GM12801 (cell line): ENCODE results near the gene SMIM41.

ENCODE experiments used
- TF ChIP-seq, protein P1 (sequence below): IDR thresholded peaks from one replicate; pipeline ENCODE4 v1.5.1; 2011; ENCODE audit warnings: control low read depth; ENCODE audit not compliant: insufficient read length; ENCODE audit errors: extremely low read depth

The SMIM41 gene

DNA sequence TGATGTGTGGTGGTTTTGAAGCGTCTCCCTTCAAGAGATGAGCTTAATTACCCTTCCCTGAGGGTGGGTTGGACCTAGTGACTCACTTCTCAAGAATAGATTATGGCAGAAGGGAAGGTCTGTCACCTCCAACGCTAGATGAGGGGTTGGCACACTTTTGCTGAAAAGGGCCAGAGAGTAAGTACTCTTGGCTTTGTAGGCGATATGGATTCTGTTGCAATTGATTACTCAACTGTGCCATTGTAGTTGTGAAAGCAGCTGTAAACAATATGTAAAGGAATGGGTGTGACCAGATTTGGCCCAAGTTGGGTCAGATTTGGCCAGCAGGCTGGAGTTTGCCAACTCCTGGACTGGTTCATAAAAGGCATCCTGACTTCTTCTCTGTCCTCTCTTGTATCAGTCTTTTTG, 53.3 kb downstream of the SMIM41 start:
- TF ChIP-seq, protein P1, sequence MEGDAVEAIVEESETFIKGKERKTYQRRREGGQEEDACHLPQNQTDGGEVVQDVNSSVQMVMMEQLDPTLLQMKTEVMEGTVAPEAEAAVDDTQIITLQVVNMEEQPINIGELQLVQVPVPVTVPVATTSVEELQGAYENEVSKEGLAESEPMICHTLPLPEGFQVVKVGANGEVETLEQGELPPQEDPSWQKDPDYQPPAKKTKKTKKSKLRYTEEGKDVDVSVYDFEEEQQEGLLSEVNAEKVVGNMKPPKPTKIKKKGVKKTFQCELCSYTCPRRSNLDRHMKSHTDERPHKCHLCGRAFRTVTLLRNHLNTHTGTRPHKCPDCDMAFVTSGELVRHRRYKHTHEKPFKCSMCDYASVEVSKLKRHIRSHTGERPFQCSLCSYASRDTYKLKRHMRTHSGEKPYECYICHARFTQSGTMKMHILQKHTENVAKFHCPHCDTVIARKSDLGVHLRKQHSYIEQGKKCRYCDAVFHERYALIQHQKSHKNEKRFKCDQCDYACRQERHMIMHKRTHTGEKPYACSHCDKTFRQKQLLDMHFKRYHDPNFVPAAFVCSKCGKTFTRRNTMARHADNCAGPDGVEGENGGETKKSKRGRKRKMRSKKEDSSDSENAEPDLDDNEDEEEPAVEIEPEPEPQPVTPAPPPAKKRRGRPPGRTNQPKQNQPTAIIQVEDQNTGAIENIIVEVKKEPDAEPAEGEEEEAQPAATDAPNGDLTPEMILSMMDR, result no peak

DNA sequence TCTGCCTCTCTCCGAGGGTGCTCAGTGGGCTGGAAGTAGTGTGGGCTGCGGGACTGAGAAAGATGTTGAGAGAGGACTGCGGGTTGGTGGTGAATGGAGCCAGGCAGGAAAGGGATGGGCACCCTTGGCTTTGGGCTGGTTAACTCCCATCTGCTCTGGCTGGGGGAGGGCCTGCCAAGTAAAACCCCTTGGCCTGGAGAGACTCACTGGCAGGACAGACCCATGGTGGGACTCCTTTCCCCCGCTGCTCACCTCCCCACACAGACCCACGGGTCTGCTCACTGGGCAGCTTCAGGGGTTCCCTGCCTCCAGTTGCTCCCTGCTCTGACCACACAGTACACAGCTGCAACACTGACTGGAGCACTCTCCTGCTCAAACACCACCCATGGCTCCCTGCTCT, 58.2 kb downstream of the SMIM41 start:
- TF ChIP-seq, protein P1, result no peak

DNA sequence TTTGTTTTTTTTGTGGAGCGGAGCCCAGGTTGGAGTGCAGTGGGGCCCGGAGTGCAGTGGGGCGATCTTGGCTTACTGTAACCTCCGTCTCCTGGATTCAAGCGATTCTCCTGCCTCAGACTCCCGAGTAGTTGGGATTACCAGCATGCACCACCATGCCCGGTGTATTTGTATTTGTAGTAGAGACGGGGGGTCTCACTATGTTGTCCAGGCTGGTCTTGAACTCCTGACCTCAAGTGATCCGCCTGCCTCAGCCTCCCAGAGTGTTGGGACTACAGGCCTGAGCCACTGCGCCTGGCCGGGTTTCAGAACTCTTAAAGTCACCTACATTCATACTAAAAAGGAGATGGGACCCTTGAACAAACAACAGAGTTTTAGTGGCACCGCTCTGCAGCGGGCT, 59.6 kb downstream of the SMIM41 start:
- TF ChIP-seq, protein P1, result no peak

DNA sequence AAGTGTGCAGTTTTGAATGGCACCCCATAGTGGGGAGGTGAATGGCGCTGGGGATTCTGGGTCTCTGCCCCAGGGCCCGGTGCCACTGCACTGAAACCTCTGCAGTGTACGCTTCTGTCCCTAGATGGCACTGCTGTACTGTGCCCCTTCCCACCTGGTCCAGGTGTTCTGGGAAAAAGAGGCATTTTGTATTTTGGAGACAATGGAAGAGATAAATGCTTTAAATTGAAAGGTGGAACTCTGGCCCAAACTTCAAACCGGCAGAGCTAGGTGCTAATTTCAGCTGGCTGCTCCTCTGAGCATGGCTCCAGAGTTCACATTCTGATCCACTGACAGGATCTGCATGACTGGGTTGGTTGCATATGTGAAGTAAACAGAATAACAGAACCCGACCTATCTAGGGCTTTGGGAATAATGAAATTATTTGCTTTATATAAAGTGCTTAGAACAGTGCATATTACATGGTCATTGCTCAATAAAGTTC, 60.1 kb downstream of the SMIM41 start:
- TF ChIP-seq, protein P1, result no peak

DNA sequence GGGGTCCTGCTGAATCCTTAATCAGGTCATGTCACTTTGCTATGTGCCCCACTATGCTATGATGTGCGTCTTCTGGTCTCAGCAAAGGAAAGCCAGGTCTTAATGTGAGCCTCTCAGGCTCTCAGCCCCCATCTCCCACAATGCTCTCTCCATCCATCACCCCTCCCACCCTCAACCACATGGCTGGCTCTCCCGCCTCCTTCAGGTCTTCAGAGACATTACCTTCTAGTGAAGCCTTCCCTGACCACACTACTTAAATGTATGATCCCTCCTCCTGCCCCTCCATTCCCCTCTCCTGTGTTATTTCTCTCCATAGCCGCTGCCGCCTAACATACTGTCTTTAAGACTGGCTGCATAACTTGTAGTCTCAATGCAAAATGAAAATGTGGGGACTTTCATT, 61.8 kb downstream of the SMIM41 start:
- TF ChIP-seq, protein P1, result no peak

DNA sequence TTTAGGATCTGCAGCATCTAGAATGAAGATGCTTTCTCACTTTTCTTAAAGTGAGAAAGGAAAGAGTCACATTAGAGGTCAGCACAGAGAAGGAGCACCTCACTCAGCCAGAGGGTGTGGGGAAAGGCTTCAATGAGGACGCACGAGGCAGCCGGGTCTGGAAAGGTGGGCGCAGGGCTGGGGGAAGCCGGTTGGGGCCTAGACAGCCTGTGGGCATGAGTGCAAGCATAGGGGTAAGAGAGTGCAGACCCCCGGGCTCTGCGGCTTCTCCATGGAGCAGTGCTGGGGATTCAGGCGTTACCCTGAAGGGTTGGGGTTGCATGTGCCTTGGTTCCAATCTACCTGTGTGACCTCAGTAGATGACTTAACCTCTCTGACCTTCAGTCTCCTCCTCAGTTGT, 62.4 kb downstream of the SMIM41 start:
- TF ChIP-seq, protein P1, result no peak

DNA sequence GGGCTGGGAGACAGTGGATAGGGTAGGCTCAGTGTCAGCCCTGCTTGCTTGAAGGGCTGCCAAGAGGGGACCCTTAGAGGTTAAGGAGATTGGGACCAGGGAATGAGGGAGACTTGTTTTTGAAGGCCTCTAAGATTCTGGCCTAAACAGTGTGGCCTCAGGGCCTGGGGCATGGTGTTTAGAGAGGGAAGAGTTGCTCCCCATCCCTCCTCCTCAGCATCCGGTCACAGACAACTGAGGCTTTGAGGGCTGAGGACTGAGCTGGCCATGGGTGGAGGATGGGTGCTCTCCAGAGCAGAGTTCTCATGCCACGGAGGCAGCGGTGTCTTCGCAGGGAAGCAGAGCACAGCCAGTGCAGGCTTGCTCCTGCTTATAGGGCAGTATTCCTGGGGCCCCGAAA, 62.9 kb downstream of the SMIM41 start:
- TF ChIP-seq, protein P1, result no peak
